ENCODE results near the gene SCARB1. TPM values are rescaled to one million over a fixed set of nuclear protein-coding genes. Genes with fewer than 3 reads are reported as not detected.

SCARB1 gene
- total RNA-seq, 1 experiment from 2014 or later = 31.3 TPM

DNA sequence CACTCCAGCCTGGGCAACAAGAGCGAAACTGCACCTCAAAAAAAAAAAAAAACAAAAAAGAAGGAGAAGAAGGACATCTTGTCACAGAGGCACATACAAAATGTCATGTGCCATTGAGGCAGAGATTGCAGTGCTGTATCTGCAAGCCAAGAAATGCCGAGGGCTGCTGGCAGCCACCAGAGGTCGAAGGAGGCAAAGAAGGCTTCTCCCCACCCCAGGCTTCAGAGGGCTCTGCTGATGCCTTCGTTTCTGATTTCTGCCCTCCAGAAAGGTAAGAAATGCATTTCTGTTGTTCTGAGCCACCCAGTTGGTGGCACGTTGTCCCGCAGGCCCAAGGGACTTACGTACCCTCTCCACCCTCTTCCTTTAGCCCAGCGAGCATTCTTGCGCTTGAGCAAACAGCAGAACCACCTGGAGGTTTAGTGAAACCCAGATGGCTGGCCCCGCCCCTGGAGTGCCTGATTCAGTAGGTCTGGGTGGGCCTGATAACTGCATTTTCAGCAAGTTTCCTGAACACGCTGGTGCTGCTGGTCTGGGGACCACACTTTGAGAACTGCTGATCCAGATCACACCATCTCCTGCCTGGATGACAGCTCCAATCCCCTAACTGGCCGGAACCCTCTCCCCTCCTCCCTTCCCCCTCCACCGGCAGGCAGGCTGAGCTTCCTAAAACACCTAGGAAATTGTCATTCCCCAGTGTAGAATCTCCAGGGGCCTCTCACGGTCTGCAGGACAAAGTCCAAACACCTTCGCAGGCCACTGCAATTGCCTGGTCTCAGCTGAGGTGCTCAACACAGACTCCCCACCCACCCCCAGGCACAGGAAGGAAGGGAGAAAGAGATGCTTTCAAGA, 21.1 kb upstream of the SCARB1 start:
- Histone ChIP-seq H3K9ac (ENCODE audit: extremely low read depth, insufficient read length, low read length) (no peak overlapping the region), H3K4me1 (ENCODE audit: insufficient read depth, low read length) (peaks cover 5% of the 10 kb centered on the region; the same call in 1 of the 2 replicates), H4K20me1 (ENCODE audit: control insufficient read depth, insufficient read depth, insufficient read length) (no peaks in the 10 kb centered on the region), H2BK12ac (ENCODE audit: insufficient read length, low read depth, low read length) (no peak overlapping the region), H2BK120ac (ENCODE audit: low read depth, low read length, poor library complexity, severe bottlenecking) (no peak overlapping the region), H2AK5ac (ENCODE audit: insufficient read length, low read length) (no peak overlapping the region), H3T11ph (ENCODE audit: low read length) (no peak overlapping the region), H2BK5ac (ENCODE audit: insufficient read length, low read length) (no peak overlapping the region), H3K27me3 (ENCODE audit: insufficient read depth, low read length) (no peaks in the 10 kb centered on the region), H3K18ac (ENCODE audit: insufficient read length, low read depth, low read length) (no peak overlapping the region), H3K23ac (ENCODE audit: insufficient read length, low read depth, low read length) (no peak overlapping the region), H2AFZ (ENCODE audit: low read length) (no peak overlapping the region), H3K27ac (ENCODE audit: insufficient read length, low read depth, low read length) (no peak overlapping the region), H3K79me1 (ENCODE audit: insufficient read depth, low read depth, low read length, poor library complexity, severe bottlenecking) (no peaks in the 10 kb centered on the region), H3K14ac (ENCODE audit: insufficient read depth, low read length) (no peak overlapping the region), H4K5ac (ENCODE audit: insufficient read length, low read depth, low read length) (no peak overlapping the region), H4K91ac (ENCODE audit: insufficient read length, low read depth, low read length) (no peak overlapping the region), H3K4me2 (ENCODE audit: insufficient read depth, insufficient read length, low read length) (no peak overlapping the region), H4K8ac (replicated peaks; ENCODE audit: insufficient read length, low read depth, low read length) (no peak overlapping the region), H2BK15ac (ENCODE audit: low read depth, low read length) (no peak overlapping the region), H2BK20ac (ENCODE audit: low read depth, low read length, poor library complexity, severe bottlenecking) (no peak overlapping the region), H3K56ac (ENCODE audit: insufficient read length, low read depth, low read length) (no peak overlapping the region), H3K9me3 (ENCODE audit: control insufficient read depth, low read depth, low read length) (no peaks in the 10 kb centered on the region), H3K23me2 (ENCODE audit: insufficient read length, low read depth, low read length, poor library complexity, severe bottlenecking) (no peaks in the 10 kb centered on the region), H3K79me2 (ENCODE audit: insufficient read depth, low read length) (no peaks in the 10 kb centered on the region), H3K4ac (ENCODE audit: low read depth, low read length) (no peak overlapping the region)
- no peaks in the 10 kb centered on the region for H3K9me3 Mint-ChIP-seq
- TF ChIP-seq, protein P1, sequence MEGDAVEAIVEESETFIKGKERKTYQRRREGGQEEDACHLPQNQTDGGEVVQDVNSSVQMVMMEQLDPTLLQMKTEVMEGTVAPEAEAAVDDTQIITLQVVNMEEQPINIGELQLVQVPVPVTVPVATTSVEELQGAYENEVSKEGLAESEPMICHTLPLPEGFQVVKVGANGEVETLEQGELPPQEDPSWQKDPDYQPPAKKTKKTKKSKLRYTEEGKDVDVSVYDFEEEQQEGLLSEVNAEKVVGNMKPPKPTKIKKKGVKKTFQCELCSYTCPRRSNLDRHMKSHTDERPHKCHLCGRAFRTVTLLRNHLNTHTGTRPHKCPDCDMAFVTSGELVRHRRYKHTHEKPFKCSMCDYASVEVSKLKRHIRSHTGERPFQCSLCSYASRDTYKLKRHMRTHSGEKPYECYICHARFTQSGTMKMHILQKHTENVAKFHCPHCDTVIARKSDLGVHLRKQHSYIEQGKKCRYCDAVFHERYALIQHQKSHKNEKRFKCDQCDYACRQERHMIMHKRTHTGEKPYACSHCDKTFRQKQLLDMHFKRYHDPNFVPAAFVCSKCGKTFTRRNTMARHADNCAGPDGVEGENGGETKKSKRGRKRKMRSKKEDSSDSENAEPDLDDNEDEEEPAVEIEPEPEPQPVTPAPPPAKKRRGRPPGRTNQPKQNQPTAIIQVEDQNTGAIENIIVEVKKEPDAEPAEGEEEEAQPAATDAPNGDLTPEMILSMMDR (conservative IDR thresholded peaks at IDR 0.05) = no peak
- DNase-seq = peak; percentile 71
- H3K36me3 Mint-ChIP-seq (ENCODE audit: insufficient read depth in 1 of 3, low read depth in 3 of 3) = no peaks in the 10 kb centered on the region
- peak overlapping the region in 2 of 3 experiments; percentile 18 to 68; a peak in 3 of 7 replicates for H3K27ac Mint-ChIP-seq
- peaks cover 1% of the 10 kb centered on the region for H3K27me3 Mint-ChIP-seq (ENCODE audit: low read depth)
- peak overlapping the region in 1 of 2 experiments; percentile 40; a peak in 2 of 5 replicates for H3K4me3 Mint-ChIP-seq
- H3K4me1 Mint-ChIP-seq = peaks cover 22 to 24% of the 10 kb centered on the region in 2 experiments
- no CpG with 5 or more reads among the region's 15 CpGs for WGBS (ENCODE audit: extremely low coverage, insufficient read length, low lambda C conversion rate)
